HG03139 (cell line): ENCODE measurements around the gene SNX9.
A peak's percentile ranks its signal among the peaks of the same experiment; 100 is the strongest.
"Not testable (repeated sequence)": the region's sequence is repeated elsewhere in the genome, so short reads cannot be mapped to it uniquely, and the experiment has no call there.

Experiments
- ATAC-seq: cut with Tn5 transposase; IDR thresholded peaks from one replicate; pipeline ENCODE4 v1.9.1; 2021; ENCODE audit not compliant: unreplicated experiment

SNX9 gene

DNA sequence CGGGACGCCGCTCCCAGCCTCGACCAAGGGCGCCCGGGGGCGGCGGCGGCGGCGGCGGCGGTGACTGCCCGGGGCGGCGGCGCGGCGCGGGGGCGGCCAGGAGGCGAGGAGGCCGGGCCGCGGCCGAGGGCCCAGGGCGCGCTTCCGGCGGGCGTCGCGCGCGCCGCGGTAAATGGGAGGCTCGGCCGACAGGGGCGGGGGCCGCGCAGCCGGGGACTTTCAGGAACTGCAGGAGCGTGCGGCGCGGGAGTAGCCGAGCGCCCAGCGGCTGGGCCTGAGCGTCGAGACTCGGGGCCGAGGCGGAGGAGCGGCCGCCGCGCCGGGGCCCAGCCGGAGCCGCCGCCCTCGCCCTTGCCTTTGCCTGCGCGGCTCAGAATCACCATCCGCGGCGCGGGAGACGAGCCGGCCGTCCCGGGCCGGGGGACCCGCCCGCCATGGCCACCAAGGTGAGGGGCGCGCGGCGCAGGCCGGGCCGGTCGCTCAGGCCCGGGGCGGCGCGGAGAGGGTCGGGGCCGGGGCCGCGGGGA, at the start of gene SNX9:
Gene SNX9 (plus strand): TSS at position 246 of the 527 bp plus-strand sequence. CDS start 189 bp downstream, at position 435.
- ATAC-seq = peak; percentile 48

DNA sequence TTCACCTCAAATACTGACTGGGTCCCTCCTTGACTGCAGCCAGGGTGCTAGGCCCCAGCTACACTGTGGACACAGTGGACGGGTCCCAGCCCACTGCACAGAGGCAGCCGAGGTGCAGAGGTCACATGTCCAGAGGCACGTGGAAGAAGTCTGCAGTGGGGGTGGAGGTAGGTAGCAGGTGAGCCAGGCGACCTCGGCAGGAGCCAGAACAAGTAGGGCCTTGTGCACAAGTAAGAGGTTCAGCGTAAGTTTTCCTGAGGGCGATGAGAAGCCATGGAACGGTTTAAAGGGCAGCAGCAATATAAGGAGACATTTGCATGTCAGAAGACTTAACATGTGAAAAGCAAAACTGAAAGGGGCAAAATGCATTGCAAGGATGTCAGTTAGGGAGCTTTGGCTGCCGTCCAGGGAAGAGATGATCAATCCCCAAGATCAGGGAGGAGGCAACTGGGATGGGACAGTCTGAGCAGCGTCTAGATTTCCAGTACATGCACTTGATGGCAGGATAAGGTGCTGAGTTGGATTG, 49.7 kb upstream of the SNX9 start:
- ATAC-seq = no peak

DNA sequence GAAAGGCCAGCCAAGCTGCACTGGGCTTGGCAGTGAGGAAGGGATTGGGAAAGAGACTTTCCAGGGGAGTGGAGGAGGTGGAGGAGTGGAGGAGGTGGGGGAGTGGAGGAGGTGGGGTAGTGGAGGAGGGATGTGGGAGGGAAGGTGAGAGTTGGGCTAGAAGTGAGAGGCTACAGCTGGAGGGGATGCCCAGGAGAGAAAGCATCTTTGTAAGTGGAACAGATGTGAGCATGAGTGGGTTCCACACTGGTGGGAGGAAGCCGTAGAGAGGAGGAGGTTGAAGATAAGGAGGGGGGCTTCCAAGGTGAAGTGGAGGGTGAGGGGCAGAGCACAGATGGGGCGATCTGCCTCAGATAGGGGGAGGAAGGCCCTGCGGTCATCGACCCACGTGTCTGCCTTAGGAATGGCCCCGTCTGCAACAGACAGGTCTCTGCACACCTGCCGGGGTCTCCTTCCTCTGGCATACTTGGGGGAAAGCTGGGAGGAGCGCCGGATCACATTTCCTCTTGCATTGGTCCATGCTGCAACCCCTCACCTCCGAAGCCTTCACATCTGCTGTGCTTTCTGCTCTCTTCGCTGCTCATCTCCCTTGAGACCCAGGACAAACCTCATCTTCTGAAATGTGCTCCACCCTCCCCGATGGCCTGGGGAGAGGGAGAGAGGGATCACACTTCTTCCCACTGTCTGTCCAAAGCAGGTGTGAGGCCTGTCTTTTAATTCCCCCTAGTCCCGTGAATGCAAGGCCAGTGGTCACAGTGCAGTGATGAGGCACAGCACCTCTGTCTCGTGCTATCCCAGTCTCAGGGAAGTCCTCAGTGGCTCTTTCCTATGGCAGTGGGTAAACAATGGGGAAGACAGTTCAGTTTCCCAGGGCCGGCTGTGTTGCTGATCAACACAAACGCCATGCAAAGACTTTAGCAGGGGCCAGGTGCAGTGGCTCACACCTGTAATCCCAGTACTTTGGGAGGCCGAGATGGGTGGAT, 48.6 kb upstream of the SNX9 start:
- no peak for ATAC-seq

DNA sequence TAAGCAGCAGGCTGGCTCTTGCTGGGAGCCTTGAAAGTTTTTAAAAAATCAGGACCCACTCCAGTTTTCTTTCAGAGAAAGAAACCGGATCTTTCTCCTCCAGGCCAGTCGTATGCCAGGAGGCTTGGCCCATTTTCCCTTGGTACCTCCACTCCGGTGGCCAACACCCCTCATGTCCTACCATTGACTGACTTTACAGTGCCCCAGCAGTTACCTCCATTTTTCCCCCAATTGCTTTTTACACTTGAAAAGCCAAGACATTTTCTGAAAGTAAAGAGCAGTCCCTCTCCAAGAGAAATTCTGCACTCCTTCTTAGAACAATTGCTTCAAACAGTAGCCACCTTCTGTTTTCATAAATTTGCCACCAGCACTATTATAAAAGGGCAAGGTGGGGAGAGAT, 47.7 kb upstream of the SNX9 start:
- no peak for ATAC-seq

DNA sequence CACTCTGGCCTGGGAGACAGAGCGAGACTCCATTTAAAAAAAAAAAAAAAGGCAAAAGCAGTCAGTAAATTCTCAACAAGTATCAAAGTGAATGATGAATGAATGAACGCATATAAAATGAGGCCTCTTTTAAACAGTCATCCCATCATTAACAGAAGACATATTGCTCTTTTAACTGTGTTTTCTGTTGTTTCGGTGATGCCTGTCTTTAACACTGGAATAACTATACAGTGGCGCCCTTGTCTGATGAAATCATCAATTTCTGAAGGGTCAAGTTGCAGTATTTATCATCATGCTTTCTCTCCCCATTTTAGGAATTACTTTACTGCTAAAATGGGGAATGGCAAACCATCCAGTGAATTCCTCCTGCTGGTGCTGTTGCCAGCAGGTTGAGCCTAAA, 45.7 kb upstream of the SNX9 start:
- ATAC-seq = no peak

DNA sequence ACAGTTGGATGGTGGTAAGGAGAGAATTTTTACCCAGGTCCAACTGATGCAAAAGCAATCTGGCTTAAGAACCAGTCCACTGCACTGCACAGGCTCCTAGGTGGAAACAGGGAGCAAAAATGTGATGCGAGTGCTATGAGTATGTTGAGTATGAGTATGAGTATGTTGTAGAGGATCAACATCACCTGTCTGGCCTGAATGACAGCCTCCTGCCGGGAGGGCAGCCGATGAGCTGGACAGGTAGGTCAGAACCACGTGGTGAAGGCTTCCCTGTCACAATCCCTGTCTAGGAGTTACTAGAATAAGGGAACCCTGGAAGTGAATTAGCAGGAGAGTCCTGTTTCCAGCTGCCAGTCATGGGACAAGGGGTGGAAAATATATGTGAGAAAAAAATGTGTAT, 44.3 kb upstream of the SNX9 start:
- no peak for ATAC-seq

DNA sequence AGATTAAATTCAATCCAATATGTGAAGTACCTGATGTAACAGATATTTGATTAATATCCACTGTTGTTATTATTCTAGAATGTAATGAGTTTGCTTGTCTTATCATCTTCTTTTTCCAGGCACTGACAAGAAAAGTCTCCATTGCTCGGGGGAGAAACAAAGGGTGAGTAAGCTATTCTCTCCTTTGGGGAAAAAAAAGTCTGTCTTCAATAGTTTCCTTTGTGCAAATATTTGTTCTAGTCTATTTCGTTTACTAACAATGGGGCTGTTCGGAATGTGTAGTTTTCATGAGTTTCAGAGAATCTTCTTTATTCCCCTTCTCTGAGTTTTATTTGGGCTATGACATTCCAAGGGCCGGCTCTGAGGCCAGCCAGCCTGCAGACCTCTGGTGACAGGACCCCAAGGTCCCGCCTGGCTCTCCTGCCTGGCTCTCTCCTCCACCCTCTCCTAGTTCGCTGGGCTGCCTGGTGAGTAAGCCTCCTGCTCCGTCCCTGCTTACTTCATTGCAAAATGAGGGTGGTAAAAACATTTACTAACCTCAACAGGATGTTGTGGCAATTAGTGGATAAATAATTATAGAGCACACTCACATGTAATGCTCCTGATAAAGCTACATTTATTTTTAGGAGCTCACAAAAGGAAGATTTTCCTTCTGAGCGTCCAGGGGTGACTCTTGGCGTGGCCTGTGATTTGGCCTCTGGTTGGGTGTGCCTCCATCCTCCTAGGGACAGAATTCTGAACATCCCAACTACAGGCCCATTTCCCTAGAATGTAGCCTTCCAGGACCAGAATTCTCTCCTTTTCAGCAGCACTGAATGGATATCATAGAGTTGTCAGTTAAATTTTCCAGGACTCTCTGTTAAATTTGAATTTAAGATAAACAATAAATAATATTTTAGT, 43.1 kb upstream of the SNX9 start:
- ATAC-seq = no peak

DNA sequence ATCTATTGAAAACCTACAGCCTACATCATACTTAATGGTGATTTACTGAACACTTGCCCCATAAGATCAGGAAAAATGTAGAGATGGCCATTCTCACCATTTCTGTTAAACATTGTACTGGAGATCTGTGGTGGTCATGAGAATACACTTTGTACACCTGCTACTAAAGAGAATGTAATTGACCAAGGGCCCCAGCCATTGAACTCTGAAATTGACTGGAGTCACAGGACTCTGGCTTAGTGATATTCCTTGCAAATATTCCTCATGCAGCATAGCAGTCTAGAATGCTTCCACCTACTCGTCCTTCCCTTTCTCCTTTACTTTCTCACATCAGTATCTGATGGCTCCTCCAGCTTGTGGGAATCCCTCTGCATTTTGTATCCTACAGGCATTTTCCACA, 37.4 kb upstream of the SNX9 start:
- no peak for ATAC-seq

DNA sequence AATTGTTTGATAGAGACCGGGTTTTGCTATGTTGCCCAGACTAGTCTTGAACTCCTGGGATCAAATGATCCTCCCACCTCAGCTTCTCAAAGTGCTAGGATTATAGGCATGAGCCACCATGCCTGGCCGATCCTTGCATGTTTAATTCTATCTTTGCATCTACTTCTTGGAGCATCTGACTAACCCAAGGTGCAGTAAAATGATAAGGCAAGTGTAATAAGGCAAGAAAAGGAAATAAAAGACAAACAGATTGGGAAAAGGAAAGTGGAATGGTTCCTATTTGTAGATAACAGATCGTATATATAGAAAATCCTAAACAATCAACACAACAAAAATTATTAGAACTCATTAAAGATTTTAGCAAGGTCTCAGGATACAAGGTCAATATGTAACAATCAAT, 36.8 kb upstream of the SNX9 start:
- ATAC-seq = no peak

DNA sequence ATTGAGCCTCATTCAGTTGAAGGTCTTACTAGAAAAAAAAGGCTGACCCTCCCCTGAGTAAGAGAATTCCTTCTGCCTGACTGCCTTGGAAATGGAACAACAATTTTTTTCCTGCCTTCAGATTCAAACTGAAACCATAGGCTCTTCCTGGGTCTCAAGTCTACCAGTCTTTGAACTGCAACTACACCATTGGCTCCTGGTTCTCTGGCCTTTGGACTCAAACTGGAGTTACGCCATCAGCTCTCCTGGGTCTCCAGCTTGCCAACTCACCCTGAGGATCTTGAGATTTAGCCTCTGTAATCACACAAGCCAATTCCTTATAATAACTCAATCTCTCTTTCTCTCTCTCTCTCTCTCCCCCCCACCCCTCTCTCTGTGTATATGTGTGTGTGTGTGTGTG, 36.0 kb upstream of the SNX9 start:
- no peak for ATAC-seq

DNA sequence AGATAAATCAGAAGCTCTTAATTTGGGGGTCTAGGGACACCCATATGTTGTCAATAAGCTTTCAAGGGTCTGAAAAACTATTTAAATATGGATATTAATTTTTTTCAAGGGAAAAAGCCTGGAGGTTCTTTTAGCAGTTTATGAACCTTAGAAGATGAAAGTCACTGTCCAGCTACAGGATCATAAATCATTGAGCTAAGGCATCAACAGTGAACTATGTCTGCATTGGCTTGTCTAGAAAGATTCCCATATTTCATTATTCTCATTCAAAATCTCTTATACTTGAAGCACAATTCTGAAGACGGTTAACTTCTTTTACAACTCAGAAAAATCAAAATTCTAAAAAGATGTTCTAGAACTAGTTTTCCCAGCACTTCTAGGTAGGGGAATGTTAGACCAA, 34.9 kb upstream of the SNX9 start:
- ATAC-seq = no peak

DNA sequence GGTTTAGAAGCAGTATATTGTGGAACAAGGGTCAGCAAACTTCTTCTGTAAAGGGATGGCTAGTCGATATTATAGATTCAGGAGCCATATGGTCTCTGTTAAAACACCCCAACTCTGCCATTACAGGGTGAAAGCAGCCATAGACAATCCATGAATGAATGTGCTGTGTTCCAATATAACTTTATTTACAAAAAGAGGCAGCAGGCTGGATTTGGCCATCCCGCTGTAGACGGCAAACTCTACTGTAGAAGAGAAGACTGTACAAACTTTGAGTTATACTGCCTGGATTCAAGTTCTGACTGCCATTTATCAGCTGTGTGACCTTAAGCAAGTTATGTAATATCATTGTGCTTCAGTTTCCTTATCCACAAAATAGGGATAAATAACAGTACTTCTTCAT, 33.7 kb upstream of the SNX9 start:
- no peak for ATAC-seq

DNA sequence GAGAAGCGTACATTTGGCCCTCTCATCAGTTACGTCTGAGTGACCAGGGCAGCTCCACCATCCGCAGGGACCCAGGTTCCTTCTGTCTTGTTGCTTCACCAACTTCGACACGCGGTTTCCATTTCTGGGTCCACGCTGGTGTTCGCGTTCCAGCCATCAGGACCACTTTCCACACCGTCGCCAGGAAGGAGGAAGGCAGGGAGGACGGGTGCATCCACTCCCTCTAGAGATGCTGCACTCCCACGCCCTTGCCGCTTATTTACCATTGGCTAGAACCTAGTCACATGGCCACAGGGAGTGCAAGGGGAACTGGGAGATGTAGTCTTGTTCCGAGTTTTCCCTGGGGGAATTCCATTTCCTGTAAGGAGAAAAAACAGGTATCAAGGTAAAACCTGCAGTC, 33.2 kb upstream of the SNX9 start:
- no peak for ATAC-seq

DNA sequence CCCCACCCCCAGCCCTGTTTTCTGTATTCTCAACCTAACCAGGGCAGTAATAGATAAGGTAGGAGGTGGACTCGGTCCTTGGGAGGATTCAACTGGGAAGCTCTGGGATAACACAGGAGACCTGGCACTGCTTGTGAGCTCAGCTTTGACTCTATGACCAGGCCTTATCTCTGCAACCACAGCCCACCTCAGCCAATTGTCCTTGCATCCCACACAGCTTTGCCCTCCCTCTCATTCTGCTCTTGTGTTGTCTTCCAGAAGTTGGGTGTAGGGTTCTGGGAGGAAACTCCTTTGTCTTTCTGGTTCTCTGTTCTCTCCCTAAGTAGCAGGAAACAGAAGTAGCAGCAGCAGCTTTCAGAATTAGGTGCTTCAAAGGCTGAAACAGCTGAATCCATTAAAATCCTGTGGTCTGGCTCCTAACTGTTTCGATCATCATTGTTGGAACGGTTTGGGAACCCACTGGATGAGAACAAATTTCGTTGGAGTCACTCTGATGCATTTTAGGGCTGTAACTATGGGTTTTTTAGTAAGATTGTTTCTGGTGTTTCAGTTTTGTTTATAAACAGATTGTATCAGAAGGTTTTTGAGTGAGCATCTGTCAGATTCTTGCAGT, 32.4 kb upstream of the SNX9 start:
- ATAC-seq = no peak

DNA sequence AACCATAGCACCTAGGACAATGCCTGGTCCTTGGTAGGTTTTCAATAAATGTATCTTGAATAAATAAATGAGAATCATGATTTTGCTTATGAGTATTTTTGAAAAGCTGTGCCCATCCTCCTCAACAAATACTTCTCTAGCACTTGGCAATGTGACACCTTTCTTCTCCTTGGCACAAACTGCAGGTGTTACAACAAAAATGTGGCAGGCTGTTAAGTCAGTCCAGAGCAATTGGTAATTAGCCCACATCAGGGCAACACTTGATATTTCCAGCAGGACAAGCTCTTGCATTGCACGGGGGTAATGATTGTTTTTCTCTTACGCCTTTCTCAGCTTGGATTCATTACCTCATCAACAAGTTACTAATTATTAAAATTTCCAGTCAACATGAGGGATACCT, 31.6 kb upstream of the SNX9 start:
- no peak for ATAC-seq

DNA sequence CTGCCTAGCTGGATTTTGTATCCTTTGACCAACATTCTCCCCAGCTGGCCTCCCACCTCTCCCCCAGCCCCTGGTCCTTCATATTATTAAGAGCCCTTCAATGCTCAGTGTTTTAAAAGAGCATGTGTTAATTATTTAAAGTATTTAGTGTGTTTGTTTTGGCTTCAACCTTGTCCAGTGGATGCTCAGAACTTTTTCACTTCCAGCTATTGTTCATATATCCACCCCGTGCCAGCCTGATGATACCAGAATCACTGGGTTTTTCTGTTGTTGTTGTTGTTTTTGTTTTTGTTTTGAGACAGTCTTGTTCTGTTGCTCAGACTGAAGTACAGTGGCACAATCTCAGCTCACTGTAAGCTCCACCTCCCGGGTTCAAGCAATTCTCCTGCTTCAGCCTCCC, 30.4 kb upstream of the SNX9 start:
- no peak for ATAC-seq

DNA sequence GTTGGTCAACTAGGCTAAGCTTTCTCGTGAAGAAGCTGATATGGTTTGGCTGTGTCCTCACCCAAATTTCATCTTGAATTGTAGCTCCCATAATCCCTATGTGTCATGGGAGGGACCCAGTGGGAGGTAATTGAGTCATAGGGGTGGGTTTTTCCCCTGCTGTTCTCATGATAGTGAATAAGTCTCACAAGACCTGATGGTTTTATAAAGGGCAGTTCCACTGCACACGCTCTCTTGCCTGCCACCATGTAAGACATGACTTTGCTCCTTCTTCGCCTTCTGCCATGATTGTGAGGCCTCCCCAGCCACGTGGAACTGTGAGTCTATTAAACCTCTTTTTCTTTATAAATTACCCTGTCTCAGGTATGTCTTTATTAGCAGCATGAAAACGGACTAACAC, 29.0 kb upstream of the SNX9 start:
- ATAC-seq = not testable (repeated sequence)

DNA sequence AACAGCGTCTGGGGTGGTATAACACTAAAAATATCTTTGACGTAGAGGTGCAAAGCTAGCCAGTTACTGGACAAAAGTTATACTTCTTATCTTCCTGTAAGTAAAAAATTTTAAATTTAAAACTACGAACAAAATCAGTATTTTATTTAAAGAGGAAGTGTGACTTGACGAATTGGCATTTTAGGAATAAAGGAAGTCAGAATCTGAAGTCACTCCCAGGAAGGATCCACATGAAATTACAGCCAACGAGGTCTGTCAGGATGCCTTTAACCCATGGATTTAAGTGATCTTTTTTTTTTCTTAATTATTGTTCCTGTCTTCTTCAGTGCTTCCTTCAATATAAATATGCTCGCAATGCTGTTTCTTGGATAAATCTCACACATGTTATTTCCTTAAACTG, 27.2 kb upstream of the SNX9 start:
- no peak for ATAC-seq

DNA sequence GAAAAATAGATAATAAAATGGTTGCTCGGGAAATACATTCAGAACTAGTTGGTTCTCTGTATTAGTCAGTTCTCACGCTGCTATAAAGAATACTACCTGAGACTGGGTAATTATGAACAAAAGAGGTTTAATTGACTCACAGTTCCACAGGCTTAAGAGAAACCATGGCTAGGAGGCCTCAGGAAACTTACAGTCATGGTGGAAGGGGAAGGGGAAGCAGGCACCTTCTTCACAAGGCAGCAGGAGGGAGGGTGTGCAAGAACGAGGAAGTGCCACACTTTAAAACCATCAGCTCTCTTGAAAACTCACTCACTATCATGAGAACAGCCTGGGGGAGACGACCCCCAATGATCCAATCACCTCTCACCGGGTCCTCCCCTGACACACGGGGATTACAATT, 24.2 kb upstream of the SNX9 start:
- no peak for ATAC-seq

DNA sequence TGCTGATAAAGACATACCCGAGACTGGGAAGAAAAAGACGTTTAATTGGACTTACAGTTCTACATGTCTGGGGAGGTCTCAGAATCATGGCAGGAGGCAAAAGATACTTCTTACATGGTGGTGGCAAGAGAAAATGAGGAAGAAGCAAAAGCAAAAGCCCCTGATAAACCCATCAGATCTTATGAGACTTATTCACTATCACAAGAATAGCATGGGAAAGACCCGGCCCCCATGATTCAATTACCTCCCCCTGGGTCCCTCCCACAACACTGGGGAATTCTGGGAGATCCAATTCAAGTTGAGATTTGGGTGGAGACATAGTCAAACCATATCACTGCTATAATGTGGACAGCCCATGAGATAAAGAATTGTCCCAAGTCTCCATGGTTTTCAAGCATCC, 23.5 kb upstream of the SNX9 start:
- ATAC-seq = not testable (repeated sequence)
